ENCODE data around the gene NPAS3.

DNA sequence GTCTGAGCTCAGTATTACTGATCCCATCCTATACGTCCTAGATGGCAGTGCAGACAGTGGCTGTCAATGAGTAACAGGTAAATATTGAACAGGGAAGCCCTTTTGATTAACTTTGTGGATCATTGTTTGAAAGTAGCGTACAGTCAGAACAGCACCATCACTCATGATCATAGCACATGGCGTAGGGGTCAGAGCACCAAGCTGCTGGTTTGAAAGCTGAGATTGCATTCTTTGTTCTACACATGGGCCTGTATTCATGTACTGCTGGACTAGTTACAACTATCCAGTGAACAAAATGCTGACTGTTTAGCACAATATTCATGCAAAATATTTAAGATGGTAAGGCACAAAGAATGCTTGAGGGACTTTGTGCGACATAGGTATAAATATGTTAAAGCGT is 131.8 kb downstream of the NPAS3 start:
- TF ChIP-seq CTCF (IDR thresholded peaks at IDR 0.05; ENCODE audit: low read length): no peak
- no peak for TF ChIP-seq EZH2 (optimal IDR thresholded peaks at IDR 0.05; ENCODE audit: low read depth, low read length)
- no peak for TF ChIP-seq EZH2phosphoT487 (IDR thresholded peaks at IDR 0.05; ENCODE audit: low read length)
